ENCODE measurements around the gene AMN. TPM values are rescaled to one million over a fixed set of nuclear protein-coding genes. Genes with fewer than 3 reads are reported as not detected.
A peak's percentile ranks its signal among the peaks of the same experiment; 100 is the strongest.

AMN gene
- total RNA-seq, 1 donor from 2014 or later: not detected

DNA sequence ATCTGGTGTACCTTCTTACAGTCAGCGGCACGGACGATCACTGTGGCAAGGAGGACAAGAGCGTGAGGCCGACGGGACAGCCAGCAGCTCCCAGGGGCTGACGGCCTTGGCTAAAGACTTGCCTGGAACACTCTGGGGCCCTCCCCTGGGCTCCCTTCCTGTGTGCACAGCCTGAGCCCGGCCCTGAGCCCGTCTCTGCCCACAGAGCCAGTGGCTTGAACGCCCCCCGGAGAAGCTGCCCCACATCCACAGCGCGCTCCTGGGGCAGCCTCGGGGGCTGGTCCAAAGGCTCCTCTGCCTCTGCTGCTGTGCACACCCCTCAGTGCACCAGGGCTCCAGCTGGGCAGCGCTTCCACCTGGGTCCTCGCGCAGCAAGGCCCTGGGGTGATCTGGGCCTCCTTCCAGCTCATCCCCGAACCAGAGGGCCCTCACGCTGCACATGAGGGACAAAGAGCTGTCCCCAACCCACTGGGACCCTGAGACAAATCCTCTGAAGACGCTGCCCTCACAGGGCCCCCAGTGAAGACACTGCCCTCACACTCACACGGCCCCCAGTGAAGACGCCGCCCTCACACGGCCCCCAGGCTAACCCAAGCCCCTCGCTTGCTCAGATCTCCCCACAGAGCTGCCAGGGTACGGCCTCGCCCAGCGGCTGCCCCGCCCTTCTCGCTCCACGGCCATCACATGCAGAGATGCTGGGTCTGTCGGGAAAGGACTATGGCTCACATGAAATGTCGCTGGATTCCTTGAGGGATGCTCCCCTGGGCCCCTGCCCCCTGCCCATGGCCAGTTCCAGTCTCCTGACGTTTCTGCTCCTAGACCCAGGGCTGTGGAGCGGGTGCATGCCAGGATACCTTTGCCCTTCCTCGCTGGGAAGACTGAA lies 22.2 kb downstream of the AMN start:
- Mint-ChIP-seq H3K27ac (ENCODE audit: unreplicated experiment) (no peak overlapping the region), H3K27me3 (ENCODE audit: unreplicated experiment) (peaks cover 21% of the 10 kb centered on the region), H3K4me1 (ENCODE audit: unreplicated experiment) (no peaks in the 10 kb centered on the region), H3K9me3 (ENCODE audit: unreplicated experiment) (no peaks in the 10 kb centered on the region), H3K36me3 (ENCODE audit: low read depth, unreplicated experiment) (peaks cover 64% of the 10 kb centered on the region), H3K4me3 (ENCODE audit: unreplicated experiment) (no peak overlapping the region)
- TF ChIP-seq, protein P1, sequence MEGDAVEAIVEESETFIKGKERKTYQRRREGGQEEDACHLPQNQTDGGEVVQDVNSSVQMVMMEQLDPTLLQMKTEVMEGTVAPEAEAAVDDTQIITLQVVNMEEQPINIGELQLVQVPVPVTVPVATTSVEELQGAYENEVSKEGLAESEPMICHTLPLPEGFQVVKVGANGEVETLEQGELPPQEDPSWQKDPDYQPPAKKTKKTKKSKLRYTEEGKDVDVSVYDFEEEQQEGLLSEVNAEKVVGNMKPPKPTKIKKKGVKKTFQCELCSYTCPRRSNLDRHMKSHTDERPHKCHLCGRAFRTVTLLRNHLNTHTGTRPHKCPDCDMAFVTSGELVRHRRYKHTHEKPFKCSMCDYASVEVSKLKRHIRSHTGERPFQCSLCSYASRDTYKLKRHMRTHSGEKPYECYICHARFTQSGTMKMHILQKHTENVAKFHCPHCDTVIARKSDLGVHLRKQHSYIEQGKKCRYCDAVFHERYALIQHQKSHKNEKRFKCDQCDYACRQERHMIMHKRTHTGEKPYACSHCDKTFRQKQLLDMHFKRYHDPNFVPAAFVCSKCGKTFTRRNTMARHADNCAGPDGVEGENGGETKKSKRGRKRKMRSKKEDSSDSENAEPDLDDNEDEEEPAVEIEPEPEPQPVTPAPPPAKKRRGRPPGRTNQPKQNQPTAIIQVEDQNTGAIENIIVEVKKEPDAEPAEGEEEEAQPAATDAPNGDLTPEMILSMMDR (IDR thresholded peaks at IDR 0.05; ENCODE audit: unreplicated experiment): no peak
- no peak for DNase-seq (ENCODE audit: low spot score)

DNA sequence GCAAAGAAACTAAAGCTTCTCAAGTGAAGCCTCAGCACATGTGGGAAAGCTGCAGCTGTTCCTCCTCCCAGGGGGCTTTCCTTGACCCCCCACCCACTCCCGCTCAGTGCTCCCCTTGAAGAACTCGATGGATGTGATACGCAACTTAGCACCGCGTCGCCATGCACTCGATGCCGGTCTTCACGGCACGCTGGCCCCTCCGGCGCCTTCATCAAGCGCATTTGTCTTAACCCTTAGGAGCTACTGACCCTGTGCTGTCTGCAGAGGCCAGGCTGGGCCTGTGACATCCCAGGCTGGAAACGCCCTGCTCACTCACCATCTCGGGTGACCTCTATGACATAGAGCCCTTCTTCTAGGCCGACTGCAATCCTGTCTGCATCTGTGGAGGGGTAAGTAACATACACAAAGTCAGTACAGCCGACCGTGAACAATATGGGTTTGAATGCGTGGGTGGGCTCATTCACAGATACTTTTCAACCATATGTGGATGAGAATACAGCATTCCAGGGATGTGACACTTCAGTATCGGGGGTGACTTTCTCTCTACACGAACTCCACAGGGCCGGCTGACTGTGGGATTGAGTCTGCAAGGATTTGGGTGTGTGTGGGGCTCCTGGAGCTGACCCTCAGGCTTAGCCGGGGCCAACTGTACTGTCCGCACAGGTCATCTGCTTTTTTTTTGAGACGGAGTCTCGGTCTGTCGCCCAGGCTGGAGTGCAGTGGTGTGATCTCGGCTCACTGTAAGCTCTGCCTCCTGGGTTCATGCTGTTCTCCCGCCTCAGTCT lies 23.1 kb downstream of the AMN start:
- peaks cover 64% of the 10 kb centered on the region for H3K36me3 Mint-ChIP-seq (ENCODE audit: low read depth, unreplicated experiment)
- H3K9me3 Mint-ChIP-seq (ENCODE audit: unreplicated experiment): no peaks in the 10 kb centered on the region
- no peaks in the 10 kb centered on the region for H3K4me1 Mint-ChIP-seq (ENCODE audit: unreplicated experiment)
- H3K4me3 Mint-ChIP-seq (ENCODE audit: unreplicated experiment): peak overlapping the region; percentile 18
- DNase-seq (ENCODE audit: low spot score): no peak
- H3K27me3 Mint-ChIP-seq (ENCODE audit: unreplicated experiment): peaks cover 23% of the 10 kb centered on the region
- H3K27ac Mint-ChIP-seq (ENCODE audit: unreplicated experiment): no peak overlapping the region
- TF ChIP-seq, protein P1 (IDR thresholded peaks at IDR 0.05; ENCODE audit: unreplicated experiment): no peak

DNA sequence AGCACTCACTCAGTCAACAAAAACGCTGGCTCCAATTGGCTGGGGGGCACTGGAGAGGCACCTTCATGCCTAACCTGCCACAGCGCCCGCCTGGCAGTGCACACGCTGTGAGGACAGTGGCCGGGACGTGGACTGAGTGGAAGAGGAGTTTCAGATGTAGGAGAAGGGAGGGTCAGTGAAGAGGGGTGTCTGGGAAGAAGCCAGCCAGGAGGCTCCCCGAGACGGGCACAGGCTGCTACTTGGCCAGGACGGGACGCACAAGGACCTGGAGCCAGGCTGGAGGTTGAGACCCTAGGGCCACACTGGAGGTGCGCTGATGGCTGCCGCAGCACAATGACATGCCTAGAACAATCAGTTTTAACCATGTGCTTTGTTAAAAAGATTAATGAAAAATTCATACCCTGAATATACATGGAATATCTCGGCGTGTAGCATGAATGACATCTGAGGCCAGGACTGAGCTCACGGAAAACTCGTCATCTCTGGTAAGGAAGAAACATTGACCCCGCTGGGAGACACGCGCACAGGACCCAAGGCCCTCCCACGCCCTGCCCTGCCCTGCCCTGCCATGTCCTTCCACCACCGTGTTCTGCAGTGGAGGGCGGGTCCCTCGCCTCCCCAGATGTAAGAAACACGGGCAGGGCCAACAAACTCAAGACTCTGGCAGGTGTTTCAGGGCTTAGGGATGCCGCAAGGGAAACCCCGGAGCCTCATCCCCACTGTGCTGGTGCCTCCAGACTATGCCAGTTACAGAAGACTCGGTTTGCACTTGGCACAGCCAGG lies 25.0 kb downstream of the AMN start:
- Mint-ChIP-seq H3K4me1 (ENCODE audit: unreplicated experiment) (no peaks in the 10 kb centered on the region), H3K4me3 (ENCODE audit: unreplicated experiment) (peak overlapping the region; percentile 78)

DNA sequence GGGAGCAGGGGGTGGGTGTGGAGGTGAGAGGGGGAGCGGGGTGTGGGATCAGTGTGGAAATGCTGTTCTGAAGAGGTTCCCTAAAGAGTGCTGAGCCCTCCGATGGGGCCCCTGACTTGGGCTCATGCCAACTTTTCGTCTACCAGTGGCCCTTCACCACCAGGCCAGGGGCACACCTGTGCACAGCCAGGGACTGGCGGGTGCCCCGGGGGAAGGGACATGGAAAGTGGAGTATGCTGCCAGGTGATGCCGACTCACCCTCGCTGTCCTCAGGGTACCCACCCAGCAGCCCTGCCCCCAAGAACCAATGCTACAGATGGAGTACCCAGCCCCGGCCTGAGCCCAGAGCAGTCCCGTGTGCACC lies 26.2 kb downstream of the AMN start:
- H3K36me3 Mint-ChIP-seq (ENCODE audit: low read depth, unreplicated experiment): peaks cover 68% of the 10 kb centered on the region
- no peaks in the 10 kb centered on the region for H3K4me1 Mint-ChIP-seq (ENCODE audit: unreplicated experiment)
- TF ChIP-seq, protein P1 (IDR thresholded peaks at IDR 0.05; ENCODE audit: unreplicated experiment): no peak
- DNase-seq (ENCODE audit: low spot score): no peak
- H3K27ac Mint-ChIP-seq (ENCODE audit: unreplicated experiment): no peak overlapping the region
- H3K27me3 Mint-ChIP-seq (ENCODE audit: unreplicated experiment): peaks cover 32% of the 10 kb centered on the region
- no peaks in the 10 kb centered on the region for H3K9me3 Mint-ChIP-seq (ENCODE audit: unreplicated experiment)
- no peak overlapping the region for H3K4me3 Mint-ChIP-seq (ENCODE audit: unreplicated experiment)

More for the DNA sequence above, 25.0 kb downstream of the AMN start:
- no peak for DNase-seq (ENCODE audit: low spot score)
- H3K27ac Mint-ChIP-seq (ENCODE audit: unreplicated experiment): no peak overlapping the region
- TF ChIP-seq, protein P1 (IDR thresholded peaks at IDR 0.05; ENCODE audit: unreplicated experiment): no peak
- H3K36me3 Mint-ChIP-seq (ENCODE audit: low read depth, unreplicated experiment): peaks cover 69% of the 10 kb centered on the region
- no peaks in the 10 kb centered on the region for H3K9me3 Mint-ChIP-seq (ENCODE audit: unreplicated experiment)
- H3K27me3 Mint-ChIP-seq (ENCODE audit: unreplicated experiment): peaks cover 29% of the 10 kb centered on the region
